Activated CD4-positive, alpha-beta T cell treated with anti-CD3 and anti-CD28 coated beads for 1 hour (primary cell): ENCODE measurements around the gene CDH13.

ENCODE experiments used
- DNase-seq: peaks from one replicate; pipeline ENCODE4 v3.0.0-alpha.2; 2020

The CDH13 gene

DNA sequence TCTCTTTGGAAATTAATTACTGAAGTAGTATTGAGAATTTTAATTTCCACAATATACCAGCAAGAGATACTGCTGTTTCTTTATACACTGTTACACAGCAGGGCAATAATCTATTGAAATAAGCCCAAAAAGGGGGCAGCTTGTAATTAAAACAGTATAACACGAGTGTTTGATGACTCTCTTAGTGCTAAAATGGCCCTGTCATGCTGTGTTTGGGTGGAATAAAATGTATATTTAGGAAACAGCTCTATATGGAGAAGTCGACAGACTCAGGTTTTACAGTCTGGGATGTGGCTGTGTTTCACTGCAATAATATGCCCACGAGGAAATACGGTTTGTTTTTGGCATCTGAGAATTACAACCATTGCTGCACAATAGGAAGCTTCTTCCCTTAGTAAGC, 643.3 kb downstream of the CDH13 start:
- DNase-seq: no peak

DNA sequence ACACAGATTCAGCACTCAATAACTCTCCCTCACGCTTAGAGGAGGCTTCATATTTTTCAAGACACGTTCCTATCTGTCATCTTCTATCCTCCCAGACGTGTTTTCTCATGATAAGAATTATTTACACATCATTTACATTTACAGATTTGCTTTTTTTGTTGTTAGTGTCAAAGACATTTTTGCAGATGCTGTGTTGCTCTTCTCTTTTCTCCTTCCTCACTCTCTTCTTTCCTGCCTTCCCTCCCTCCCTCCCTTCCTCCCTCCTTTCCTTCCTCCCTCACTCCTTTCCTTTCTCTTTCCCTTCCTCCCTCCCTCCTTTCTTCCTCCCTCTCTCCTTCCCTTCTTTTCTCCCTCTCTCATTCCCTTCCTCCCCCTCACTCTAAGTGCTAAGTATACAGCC, 643.9 kb downstream of the CDH13 start:
- DNase-seq: no peak

DNA sequence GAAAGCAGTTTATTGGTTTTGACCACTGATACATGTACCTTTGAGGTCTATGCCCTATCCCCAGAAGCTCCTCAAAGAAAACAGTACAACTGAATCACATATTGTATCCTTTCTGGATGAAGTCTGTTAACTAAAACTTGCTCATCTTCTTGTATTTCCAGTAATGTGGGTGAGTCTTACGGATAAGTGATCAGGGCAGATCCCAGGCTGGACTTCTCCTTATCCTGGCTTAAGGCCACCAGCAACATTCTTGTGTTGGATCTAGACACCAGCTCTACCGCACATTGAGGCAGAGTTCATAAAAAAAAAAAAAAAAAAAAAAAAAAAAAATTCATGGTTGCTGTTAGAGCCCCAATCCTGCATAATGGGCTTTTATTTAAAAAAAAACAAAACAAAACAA, 644.4 kb downstream of the CDH13 start:
- DNase-seq: no peak

DNA sequence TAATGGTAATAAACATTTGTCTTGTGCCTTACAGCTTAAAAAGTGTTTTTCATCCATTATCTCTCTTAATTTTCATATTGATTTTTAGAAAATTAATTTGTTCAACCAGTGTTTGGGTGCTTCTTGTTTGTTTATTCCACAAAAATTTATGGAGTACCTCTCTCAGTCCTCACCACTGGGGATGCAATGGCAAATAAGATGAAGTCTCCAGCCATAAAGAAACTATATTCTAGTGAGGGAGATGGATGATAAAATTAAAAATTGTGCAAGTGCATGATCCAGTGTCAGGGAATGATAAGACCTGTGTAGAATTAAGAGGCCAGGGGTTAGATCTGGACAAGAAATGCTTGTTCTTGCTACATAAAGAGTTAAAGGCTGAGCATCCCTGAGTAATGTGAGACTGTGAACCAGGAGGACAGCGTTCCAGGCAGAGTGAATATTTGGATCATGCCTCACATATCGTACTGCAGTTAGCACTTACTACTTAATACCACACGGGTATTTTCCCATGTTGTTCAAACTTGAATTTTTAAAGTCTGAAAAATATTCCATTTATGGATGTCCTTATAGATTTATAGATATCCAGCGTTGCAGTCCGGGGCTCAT, 645.3 kb downstream of the CDH13 start:
- DNase-seq: no peak

DNA sequence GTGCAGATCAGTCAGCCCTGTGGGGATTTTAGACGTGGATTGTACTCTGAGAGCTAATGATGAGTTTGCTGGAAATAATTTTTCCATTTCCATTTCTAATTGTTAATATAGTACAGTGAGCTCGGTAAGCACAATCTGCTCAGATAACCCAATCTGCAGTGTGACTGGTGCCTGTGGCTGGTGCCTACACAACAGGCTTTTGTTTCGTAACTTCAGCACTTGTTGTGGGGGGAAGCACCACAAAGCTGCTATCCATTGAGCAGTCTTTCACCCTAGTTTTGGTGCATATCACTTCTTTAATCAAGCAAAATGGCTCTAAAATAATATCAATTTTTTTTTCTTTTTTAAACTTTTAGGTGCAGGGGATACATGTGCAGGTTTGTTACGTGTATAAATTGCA, 646.1 kb downstream of the CDH13 start:
- no peak for DNase-seq

DNA sequence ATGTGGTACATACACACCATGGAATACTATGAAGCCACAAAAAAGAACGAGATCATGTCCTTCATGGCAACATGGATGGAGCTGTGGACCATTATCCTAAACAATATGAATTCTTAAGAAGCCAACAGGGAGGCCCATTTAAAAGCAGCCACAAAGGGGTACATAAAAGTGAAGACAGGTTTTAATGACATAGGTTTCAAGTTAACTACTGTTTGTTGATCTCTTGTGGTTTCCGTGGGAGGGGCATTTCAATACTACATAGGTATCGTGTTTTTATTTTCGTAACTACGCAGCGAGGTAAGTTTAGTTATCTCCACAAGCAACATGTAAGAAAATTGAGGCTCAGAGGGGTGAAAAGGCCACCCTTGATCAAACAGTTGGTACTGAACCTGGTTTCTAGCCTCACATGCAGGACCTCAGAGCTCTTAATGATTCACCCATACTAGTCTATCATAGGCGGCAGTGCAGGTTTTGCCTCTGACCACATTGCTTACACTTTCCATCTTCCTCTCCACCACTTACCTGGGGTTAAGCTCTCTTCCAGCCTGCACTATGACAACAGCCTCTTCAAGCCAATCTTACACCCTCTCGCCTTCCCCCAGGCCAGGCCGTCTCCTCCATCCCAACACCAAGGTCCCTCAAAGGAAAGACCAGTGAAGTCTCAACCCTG, 646.9 kb downstream of the CDH13 start:
- no peak for DNase-seq

DNA sequence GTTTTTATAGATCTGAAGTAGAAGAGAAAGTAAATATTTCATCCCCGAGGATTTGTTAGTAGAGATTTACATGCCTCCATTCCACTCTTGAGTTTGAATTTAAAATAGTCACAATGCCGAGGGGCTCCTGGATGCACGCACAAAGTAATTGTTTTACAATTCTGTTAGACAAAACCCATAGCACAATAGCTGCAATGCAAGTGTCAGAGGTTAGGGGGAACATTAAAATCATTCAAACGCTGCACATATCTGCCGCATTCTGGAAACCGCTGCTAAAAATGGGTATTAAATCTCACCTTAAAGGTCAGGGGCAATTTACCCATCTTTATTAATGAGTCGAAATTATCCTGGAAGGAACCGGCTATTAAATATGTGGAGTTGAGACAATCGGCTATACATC, 652.5 kb downstream of the CDH13 start:
- DNase-seq: no peak

DNA sequence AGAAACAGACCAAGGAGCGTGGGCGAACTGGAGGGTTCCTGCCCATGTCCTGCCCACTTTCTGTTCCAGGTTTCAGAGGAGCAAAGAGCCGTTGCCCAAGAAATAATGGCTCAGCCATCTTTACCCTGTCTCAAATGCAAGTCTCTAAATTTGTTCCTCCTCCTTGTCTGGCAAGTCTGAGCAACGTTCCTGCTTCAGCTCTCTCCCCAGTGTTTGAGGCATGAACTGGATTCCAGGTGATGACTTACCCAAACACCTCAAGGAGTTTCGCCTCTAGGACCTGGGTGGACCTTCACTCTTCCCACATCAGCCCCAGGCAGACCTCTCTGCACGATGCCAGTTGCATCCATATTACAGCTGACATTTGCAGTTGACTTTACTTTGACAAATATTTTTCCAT, 659.2 kb downstream of the CDH13 start:
- no peak for DNase-seq

DNA sequence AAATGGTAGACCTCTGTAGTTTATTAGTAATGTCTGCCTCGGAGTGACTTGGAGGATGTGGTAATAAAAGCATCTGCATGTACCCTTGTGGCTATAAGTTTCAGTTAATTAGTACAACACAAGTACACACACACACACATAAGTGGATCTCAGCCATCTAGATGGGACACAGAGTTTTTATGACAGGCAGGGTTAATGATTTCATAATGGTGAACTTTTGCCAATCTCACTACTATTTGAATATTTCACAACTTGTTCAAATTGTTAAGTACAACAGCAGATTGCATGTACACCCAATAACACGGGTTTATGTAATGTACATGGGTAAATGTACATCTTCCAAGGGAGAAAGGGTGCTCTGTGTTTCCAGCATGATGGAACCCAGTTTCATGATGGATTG, 669.7 kb downstream of the CDH13 start:
- DNase-seq: no peak

DNA sequence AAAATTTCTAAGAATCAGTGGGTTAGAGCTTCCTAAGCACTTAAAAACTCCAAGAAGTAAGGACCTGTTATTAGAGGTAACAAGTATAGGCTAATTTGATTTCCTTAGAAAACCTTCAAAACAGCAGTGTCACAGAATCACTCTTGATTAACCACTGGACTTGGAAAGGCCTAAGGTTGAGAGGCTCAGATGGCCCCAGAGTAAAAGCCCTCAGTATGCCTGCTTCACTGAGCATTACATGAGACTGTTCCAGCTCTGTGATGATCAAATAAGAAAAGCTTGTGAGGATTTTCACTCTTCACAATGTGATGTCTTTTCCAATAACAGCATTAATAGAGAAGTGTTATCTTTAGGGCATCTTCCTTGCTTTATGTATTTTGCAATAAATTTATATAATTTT, 671.8 kb downstream of the CDH13 start:
- DNase-seq: no peak

DNA sequence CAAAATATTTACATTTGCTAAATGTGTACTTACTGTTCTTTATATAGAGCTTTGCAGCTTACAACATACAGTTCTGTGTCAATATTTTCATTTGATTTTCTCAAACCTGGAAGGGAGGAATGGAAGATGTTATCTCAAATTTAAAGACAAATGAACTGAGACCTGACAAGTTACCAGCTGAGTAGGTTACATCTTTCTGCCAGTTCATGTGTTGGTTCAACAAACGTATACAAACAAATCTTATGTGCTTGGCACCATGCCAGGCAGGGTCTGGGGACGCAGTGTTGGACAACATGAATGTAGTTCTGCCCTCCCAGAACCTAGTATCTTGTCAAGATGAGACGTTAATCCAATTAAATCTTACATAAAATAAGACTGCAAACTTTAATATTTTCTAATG, 673.6 kb downstream of the CDH13 start:
- no peak for DNase-seq

DNA sequence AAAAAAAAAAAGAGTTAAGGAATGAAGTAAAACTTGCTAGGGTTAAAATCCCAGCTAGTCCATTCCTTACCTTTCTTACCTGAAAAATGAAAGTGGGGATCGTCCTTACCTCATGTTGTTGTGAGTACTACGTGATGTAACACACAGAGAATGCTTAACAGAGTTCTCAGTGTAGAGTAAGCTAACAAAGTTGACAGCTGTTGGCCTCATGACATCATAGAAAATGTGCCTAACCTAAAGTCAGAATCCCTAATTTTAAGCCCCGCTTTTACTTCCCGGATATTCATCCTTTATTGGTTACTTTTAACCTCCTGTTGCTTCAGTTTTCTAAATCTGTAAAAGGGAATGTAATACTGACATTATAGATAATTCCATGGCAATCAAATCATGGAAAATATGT, 675.2 kb downstream of the CDH13 start:
- DNase-seq: no peak

DNA sequence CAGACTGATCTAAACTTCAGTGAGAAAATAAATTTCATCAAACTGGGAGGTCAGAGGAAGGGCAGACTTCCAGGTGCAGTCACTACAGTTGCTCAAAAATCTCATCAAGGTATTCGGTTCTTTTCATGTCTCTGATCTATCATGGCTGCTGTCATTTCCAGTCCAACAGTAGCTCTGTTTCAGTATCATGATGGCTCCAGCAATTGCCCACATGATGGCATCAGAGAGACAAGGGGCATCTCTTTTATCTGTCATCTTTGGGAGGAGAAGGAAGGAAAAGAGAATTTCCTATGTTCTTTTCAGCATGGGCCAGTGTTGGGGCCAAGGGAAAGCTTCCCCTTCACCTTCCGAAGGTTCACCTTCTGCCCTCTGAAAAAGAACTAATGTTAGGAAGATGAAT, 676.1 kb downstream of the CDH13 start:
- DNase-seq: no peak

DNA sequence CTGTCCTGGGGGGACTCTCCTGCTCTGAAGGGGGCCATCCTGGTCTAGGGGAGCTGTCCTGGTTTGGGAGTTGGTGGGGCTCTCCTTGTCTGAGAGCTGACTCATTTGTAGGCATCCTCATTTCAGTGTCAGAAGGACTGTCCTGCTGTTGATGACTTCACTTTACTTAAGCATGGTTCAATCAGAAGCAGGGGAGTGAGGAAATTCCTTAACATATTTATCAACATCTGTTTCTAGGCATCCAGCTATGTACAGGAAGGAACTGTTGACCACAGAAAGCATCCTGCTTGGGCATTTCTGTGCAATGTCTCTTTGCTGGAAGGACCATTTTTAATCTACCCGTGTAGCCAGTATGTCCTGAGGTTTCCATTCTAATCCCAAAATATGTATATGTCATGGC, 678.3 kb downstream of the CDH13 start:
- no peak for DNase-seq

DNA sequence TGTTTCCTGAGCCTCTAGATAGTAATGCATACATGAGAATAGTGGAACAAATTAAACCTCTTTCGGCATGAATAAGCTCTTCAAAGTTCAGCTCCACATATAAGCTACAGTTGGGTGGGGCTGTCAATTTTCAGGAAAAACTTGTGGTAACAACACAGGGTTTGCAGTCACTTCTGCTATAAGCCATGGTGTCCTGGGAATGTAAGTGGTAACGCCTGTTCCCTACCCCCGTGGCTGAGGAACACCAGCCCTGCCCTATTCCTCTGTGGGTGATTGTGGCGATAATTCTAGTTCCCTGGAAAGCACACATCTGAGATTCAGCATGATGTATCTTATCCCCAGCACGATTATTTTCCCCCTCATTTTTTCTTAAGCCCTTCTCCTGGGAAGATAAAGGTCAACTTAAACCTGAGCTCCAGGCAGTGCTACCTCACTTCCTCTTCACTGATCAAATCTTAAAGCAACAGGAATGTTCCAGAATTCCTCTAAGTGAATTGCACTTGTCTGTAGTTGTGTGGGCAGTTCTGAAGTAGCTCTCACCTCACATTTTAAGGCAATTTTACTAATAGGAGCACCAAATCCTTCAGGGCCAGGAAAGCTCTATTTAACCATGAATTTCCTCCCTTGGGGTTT, 680.3 kb downstream of the CDH13 start:
- DNase-seq: no peak

DNA sequence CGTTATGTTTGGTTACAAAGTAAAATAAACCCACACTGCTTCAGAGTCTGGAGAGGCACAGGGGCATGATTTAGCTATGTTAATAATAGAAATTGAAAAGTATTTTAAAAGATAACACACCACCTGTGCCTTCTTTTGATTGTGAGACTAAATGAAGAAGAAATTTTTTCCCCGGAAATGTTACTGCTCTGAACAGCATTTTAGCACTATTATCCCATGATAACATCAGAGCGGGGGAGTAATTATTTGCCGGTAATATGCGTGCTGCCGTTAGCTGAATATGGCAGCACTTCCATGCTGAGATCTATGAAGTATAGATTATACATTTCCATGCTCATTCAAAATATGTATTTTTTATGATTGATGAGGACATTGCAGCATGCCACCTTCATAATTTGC, 680.8 kb downstream of the CDH13 start:
- DNase-seq: no peak

DNA sequence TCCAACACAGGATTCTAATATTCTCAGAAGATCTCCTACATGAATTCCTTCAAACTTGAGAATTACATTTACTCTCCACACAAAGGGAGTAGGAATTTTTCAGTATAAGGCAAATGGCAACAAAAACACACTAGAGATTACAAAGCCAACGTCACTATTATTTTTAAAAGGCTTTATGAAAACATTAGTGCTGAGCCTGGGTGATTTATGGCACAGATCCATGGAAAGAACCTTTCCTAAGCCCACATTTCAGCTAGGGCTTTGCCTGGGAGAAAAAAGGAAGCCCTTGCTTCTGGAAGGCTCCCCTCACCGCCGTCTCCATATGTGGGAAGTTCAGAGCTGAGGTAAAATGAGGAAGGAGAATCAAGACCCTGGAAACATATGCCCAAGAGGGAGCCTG, 681.6 kb downstream of the CDH13 start:
- no peak for DNase-seq

DNA sequence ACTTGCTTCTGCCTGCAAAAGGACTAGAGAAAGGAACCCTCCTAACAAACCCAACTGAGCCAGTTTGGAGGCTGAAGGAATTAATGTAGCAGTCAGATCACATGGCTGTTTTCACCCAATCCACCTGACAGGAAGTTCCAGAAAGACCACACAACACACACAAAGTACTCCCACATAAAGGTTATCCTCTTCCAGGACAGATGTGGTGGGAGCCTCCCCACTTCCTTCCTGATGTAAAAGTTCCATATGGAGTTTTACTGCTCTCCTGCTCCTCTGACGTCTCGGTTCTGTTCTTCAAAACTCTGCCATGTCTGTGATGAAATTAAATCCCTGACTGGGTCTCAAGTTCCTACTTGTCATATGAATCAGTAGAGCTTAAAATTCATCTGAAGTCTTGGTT, 684.0 kb downstream of the CDH13 start:
- DNase-seq: no peak

DNA sequence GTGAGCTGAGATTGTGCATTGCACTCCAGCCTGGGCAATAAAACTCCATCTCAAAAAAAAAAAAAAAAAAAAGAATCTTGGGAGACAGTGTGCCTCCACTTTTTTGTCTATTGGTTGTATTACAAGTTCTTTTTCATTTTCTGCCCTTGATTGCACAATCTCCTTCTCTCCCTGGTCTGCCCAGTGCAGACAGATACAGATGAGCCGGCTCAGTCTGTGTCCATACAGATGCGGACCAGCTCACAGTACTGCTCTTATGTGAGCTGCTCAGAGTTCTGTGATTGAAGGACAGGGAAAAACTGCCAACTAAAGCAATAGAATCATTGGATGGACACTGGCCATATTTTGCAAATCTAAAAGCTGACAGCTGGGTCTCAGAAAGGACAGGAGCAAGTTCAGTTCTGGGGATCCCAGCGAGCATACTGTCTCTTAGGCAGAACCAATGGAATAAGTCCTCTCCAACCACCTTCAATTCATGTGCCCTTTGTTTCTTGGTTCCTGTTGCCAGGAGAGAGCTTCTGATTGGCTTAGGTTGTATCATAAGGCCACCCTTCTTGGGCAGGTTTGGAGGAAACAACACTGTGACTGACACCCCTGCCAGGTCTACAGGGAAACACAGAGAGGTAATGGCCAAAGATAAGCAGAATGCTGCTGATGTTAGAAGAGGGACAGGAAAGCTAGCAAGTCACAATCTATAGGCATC, 685.4 kb downstream of the CDH13 start:
- DNase-seq: no peak

DNA sequence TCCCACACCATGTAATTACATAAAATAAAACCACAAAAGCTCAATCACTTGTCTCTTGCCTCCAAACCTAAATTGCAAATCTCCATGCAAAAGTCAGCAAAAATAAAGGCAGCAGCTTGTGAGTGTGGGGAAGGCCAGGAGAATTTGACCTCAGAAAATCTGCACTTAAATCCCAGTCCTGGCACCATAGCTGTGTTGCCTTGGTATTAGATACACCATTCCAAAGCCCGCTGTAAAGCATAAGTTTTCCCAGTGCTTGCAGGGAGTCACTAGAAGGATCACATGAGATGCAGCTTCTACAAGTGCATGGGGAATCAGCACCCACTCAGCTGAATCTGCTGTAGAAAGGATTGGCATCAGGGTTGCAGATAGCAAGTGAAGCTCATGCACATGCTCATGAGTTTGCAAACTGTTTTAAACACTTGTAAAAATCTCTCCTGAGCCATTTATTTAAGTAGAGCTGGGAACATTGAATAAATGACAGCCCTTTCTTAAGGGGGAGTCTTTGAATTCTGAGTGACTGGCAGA, 686.0 kb downstream of the CDH13 start:
- DNase-seq: no peak

DNA sequence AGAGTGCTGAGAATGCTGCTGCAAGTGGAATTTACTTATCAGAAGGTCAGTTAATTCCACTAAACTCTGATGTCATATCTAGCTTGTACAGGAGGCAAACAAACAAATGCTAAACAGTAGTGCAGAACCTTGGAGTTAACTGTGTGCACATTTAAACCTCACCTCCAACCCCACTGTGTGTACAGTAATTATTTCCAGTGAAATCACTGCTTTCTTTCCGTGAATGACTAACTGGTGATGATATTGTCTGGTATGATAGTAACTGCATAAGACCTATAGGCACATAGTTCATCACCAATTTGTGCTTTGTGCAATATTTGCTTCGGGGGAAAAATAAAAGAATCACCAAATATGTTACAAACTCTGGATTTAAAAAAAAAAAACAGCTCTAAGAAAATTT, 688.5 kb downstream of the CDH13 start:
- DNase-seq: no peak

DNA sequence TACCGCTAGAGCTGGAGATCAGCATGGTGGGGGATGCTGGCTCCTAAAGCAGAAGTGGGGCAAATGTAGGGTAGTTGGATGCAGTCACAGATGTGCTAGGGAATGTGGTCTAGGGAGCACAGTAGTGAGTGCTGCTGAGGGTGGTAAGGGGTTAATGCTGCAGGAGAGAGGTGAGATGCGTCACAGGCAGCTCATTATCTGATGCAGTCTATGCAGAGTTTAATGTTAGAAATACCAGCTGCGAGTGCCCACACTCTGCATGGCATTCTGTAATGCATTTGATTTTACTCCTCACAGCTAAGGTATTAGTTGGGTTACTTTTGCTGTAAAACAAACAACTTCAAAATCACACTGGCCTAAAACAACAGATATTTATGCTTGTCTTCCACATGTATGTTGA, 689.7 kb downstream of the CDH13 start:
- no peak for DNase-seq

DNA sequence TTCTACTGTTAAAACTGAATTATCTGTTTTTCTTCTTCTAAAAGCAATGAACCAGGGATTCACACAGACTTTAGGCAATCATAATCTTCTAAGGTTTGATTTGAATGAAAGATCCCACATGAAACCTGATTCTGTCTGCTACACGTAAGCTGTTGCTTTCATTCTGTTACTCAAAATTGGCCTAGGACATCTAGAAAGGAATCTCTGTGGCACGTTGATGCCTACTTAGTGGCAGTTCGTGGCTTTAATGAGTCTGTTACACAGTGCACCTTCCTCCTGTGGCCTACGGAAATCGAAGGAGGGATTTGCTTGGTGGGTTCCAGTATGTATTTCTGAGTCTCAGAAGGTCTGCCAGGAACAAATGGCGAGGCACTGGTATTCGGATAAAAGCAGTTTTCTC, 691.6 kb downstream of the CDH13 start:
- DNase-seq: no peak

DNA sequence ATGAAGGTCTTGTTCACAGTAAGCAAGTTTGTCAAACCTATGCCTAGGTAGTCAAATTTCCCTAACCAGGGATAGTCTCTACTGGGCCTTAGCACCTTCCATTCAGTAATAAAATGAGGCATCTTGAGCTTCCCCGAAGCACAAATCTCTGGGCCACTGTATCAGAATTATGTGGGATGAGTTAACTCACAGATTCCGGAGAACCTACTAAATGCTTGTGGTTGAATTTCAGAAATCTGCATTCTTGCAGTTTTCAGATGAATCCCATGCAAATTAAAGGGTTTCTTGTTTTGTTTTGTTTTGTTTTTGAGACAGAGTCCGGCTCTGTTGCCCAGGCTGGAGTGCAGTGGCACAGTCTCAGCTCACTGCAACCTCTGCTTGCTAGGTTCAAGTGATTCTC, 702.2 kb downstream of the CDH13 start:
- DNase-seq: no peak
